ENCODE measurements around the gene CNOT9.

CNOT9 gene

DNA sequence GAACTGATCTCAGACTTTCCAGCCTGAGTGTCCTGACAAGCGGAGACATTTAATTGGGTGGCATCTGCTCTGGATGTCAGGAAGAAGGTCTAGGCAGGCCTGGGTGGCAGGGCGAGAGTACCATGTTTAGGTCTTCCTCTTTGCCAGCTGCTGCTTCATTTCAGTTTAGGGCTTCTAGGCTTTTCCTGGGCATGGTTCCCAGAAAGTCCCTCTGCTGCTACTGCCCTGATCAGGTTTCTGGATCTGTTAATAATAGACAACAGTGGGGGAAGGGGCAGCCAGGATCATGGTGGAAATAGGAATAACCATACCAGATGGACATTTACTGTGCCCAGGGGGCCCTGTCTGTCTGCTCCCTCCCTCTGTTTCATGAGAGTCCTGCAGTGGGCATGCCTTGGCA, 36.8 kb downstream of the CNOT9 start:
- TF ChIP-seq SIN3A (IDR thresholded peaks at IDR 0.05; ENCODE audit: borderline replicate concordance, insufficient read depth, low read length) (no peak), POLR2AphosphoS5 (IDR thresholded peaks at IDR 0.05; ENCODE audit: low read depth, low read length) (no peak), FOXP2 (optimal IDR thresholded peaks at IDR 0.05; ENCODE audit: borderline replicate concordance, extremely low read depth, extremely low read length, insufficient read depth) (no peak), TAF1 (IDR thresholded peaks at IDR 0.05; ENCODE audit: borderline replicate concordance, insufficient read depth, low read length) (no peak)
- TF ChIP-seq, protein P1, sequence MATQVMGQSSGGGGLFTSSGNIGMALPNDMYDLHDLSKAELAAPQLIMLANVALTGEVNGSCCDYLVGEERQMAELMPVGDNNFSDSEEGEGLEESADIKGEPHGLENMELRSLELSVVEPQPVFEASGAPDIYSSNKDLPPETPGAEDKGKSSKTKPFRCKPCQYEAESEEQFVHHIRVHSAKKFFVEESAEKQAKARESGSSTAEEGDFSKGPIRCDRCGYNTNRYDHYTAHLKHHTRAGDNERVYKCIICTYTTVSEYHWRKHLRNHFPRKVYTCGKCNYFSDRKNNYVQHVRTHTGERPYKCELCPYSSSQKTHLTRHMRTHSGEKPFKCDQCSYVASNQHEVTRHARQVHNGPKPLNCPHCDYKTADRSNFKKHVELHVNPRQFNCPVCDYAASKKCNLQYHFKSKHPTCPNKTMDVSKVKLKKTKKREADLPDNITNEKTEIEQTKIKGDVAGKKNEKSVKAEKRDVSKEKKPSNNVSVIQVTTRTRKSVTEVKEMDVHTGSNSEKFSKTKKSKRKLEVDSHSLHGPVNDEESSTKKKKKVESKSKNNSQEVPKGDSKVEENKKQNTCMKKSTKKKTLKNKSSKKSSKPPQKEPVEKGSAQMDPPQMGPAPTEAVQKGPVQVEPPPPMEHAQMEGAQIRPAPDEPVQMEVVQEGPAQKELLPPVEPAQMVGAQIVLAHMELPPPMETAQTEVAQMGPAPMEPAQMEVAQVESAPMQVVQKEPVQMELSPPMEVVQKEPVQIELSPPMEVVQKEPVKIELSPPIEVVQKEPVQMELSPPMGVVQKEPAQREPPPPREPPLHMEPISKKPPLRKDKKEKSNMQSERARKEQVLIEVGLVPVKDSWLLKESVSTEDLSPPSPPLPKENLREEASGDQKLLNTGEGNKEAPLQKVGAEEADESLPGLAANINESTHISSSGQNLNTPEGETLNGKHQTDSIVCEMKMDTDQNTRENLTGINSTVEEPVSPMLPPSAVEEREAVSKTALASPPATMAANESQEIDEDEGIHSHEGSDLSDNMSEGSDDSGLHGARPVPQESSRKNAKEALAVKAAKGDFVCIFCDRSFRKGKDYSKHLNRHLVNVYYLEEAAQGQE (IDR thresholded peaks at IDR 0.05; ENCODE audit: insufficient read depth in 1 of 2, low read depth in 2 of 2, low read length in 2 of 2) = no peak

DNA sequence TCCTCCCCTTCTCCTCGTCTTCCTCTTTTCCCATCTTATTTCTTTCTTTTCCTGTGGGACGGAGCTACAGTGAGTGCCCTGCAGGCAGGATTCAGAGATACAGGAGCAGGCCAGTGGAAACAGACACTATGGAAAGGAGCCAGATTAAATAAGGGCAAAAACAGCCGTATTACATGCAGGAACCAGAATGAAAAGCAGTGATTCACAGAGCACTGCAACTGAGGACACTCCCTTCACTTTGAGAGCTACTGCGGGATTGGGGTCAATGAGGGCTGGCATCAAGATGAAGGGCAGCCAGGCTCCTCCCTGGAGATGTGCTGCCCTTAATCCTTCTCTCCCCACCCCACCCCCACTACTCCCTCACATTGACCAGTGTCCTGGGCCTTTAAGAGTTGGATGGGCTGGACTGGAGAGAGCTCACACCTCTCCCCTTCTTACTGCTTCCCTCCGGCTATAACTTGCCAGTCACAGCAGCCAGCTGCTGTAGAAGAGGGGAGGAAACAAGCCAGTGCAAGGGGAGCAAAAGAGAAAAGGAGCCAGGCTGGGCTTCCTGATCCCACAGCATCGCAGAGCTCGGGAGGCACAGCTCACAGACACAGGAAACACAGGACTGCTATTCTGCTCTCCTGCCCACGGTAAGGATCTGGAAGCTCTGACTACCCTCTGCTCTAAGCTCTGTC, 38.9 kb downstream of the CNOT9 start, which contains the start of gene PLCD4:
TSS of gene PLCD4 (plus strand) at position 464 of the 680 bp plus-strand sequence. CDS start 7,841 bp downstream, outside the sequence.
- TF ChIP-seq, protein P1 (IDR thresholded peaks at IDR 0.05; ENCODE audit: insufficient read depth in 1 of 2, low read depth in 2 of 2, low read length in 2 of 2) = 0 out of 4 replicates have a peak, but pooled peaks of 1 of the 2 experiments have one; percentile 17
- TF ChIP-seq SIN3A (IDR thresholded peaks at IDR 0.05; ENCODE audit: borderline replicate concordance, insufficient read depth, low read length) (0 out of 2 replicates have a peak, but pooled peaks have one; percentile 62), FOXP2 (optimal IDR thresholded peaks at IDR 0.05; ENCODE audit: borderline replicate concordance, extremely low read depth, extremely low read length, insufficient read depth) (no peak), POLR2AphosphoS5 (IDR thresholded peaks at IDR 0.05; ENCODE audit: low read depth, low read length) (peak; percentile 87), TAF1 (IDR thresholded peaks at IDR 0.05; ENCODE audit: borderline replicate concordance, insufficient read depth, low read length) (peak; percentile 73; the same call in 1 of the 2 replicates)

DNA sequence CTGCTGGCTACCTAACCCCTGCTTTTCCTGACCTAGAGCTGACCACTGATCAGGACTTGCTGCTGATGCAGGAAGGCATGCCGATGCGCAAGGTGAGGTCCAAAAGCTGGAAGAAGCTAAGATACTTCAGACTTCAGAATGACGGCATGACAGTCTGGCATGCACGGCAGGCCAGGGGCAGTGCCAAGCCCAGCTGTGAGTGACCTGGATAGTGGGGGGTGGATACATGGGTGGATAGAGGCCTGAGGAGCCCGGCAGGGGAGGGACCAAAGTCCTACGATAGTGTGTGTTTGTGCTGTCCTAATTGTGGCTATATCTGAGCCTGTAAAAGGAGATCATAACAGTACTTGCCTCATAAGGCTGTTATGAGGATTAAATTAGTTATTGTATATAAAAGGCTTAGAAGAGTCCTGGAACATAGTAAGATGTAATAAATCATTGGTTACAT, 47.3 kb downstream of the CNOT9 start:
- TF ChIP-seq FOXP2 (optimal IDR thresholded peaks at IDR 0.05; ENCODE audit: borderline replicate concordance, extremely low read depth, extremely low read length, insufficient read depth) = no peak
- TF ChIP-seq TAF1 (IDR thresholded peaks at IDR 0.05; ENCODE audit: borderline replicate concordance, insufficient read depth, low read length) = no peak
- TF ChIP-seq SIN3A (IDR thresholded peaks at IDR 0.05; ENCODE audit: borderline replicate concordance, insufficient read depth, low read length) = no peak
- TF ChIP-seq POLR2AphosphoS5 (IDR thresholded peaks at IDR 0.05; ENCODE audit: low read depth, low read length) = no peak
- TF ChIP-seq, protein P1 (IDR thresholded peaks at IDR 0.05; ENCODE audit: insufficient read depth in 1 of 2, low read depth in 2 of 2, low read length in 2 of 2) = no peak

DNA sequence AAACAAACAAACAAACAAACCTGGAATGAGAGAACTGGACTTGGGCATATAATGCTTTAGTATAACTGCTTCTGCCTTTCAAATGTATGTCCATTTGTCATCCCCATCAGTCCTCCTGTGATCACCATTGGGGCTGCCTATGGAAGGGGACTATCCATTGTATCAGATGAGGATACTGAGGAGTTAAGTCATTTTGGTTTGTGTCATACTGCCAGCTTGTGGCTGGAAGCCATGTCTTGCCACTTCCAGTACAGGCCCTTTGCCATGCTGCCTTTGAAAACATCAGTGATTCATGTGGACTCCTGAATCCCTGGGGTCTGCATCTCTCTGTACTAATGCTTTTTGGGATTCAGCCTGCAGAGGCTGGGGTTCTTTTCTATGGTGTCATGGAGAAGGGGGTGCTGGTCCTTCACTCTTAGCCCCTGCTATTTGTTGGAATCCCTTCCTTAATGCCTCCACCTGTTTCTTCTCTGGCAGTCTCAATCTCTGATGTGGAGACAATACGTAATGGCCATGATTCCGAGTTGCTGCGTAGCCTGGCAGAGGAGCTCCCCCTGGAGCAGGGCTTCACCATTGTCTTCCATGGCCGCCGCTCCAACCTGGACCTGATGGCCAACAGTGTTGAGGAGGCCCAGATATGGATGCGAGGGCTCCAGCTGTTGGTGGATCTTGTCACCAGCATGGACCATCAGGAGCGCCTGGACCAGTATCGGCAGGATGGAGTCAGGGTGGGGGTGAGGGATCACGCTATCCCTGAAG, 49.6 kb downstream of the CNOT9 start:
- TF ChIP-seq, protein P1 (IDR thresholded peaks at IDR 0.05; ENCODE audit: insufficient read depth in 1 of 2, low read depth in 2 of 2, low read length in 2 of 2) = no peak
- TF ChIP-seq TAF1 (IDR thresholded peaks at IDR 0.05; ENCODE audit: borderline replicate concordance, insufficient read depth, low read length) (no peak), SIN3A (IDR thresholded peaks at IDR 0.05; ENCODE audit: borderline replicate concordance, insufficient read depth, low read length) (no peak), FOXP2 (optimal IDR thresholded peaks at IDR 0.05; ENCODE audit: borderline replicate concordance, extremely low read depth, extremely low read length, insufficient read depth) (no peak), POLR2AphosphoS5 (IDR thresholded peaks at IDR 0.05; ENCODE audit: low read depth, low read length) (no peak)
